ENCODE measurements around the gene COX5B.

- TF ChIP-seq CTCF (conservative IDR thresholded peaks at IDR 0.05; ENCODE audit: low read length) (no peak), EZH2phosphoT487 (IDR thresholded peaks at IDR 0.05; ENCODE audit: borderline replicate concordance) (no peak)
These were observed 12.9 kb downstream of the COX5B start for GRCh38 chr2:97658691-97659157.

Measured in Loucy (cell line).